Parathyroid adenoma (tissue), 2 donors: Measurements from ENCODE around the gene KCTD15.

Experiments
- H2AFZ ChIP-seq: fragments of 300-600 bp; sonication (generic); one replicate; pipeline ENCODE4 v1.7.0; 2017; ENCODE audit warnings: antibody characterized with exemption, mild to moderate bottlenecking
- H3K27ac ChIP-seq: fragments of 300-600 bp; sonication (generic); one replicate; pipeline ENCODE4 v1.7.0; 2017
- H3K27me3 ChIP-seq: fragments of 300-600 bp; sonication (generic); one replicate; pipeline ENCODE4 v1.7.0; 2017; ENCODE audit warnings: low read length; ENCODE audit not compliant: control insufficient read depth, insufficient read depth
- H3K36me3 ChIP-seq: fragments of 300-600 bp; sonication (generic); one replicate; pipeline ENCODE4 v1.7.0; 2017; ENCODE audit warnings: low read length; ENCODE audit not compliant: control insufficient read depth, insufficient read depth
- H3K4me1 ChIP-seq: fragments of 300-600 bp; sonication (generic); one replicate; pipeline ENCODE4 v1.7.0; 2017; ENCODE audit warnings: control low read depth
- H3K4me2 ChIP-seq: fragments of 300-600 bp; sonication (generic); one replicate; pipeline ENCODE4 v1.7.0; 2017; ENCODE audit warnings: low read length
- H3K4me3 ChIP-seq: fragments of 300-600 bp; sonication (generic); one replicate; pipeline ENCODE4 v1.7.0; 2017; ENCODE audit warnings: low read depth, low read length
- H3K79me2 ChIP-seq: fragments of 300-600 bp; sonication (generic); one replicate; pipeline ENCODE4 v1.7.0; 2017; ENCODE audit warnings: control low read depth
- H3K9ac ChIP-seq: fragments of 300-600 bp; sonication (generic); one replicate; pipeline ENCODE4 v1.7.0; 2017; ENCODE audit warnings: mild to moderate bottlenecking
- H3K9me3 ChIP-seq: fragments of 300-600 bp; sonication (generic); one replicate; pipeline ENCODE4 v1.7.0; 2017; ENCODE audit warnings: low read length; ENCODE audit not compliant: control insufficient read depth
- CTCF ChIP-seq: fragments of 300-600 bp; sonication (generic); IDR thresholded peaks from one replicate; pipeline ENCODE4 v1.7.0; 2017; ENCODE audit warnings: antibody characterized with exemption, mild to moderate bottlenecking
- donor health status: primary hyperparathyroidism.

KCTD15 gene, protein sequence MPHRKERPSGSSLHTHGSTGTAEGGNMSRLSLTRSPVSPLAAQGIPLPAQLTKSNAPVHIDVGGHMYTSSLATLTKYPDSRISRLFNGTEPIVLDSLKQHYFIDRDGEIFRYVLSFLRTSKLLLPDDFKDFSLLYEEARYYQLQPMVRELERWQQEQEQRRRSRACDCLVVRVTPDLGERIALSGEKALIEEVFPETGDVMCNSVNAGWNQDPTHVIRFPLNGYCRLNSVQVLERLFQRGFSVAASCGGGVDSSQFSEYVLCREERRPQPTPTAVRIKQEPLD

DNA sequence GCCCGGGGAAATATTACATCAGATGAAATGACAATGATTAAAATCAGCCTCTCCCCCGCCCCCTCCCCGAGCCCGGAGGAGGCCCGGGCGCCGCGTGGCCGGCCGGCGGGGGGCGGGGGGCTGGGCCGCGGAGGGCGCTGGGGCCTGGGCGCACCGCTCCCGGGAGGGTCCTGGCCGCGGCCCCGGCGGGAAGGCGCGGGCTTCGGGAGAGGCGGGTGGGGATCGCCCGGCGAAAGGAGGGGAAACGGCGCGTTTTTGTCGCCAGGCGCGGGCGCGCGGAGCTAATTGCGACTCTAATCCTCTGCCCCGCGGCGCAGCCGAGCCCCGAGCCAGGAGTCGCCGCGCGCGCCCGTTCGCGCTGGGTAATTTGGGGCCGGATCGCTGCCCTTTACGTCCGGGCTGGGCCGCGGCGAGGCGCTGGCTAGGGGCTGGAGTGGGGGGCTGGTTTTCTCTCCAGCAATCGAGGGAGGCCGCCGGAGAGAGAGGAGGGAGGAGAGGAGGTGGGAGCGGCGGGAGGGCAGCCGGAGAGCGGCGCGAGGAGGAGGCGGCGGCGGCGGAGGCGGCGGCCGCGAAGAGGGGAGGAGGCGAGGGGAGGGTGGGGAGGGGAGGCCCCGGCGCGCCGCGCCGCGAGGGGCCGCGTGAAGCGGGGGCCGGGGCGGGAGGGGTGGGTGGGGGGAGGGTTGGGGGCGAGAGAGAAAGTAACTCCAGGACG lies at the start of gene KCTD15:
KCTD15 (plus strand) TSS at position 707 of the 712 bp plus-strand sequence. CDS start 3,585 bp downstream, outside the sequence.
- Histone ChIP-seq H3K27ac (peak within 1 kb of the TSS; percentile 95), H3K79me2 (no peaks in the 10 kb centered on the region), H3K9me3 (no peaks in the 10 kb centered on the region), H3K4me2 (peak within 1 kb of the TSS; percentile 94), H2AFZ (peak within 1 kb of the TSS; percentile 88), H3K27me3 (no peaks in the 10 kb centered on the region), H3K4me3 (peak within 1 kb of the TSS; percentile 66), H3K9ac (peak within 1 kb of the TSS; percentile 82), H3K4me1 (peaks cover 21% of the 10 kb centered on the region), H3K36me3 (no peaks in the 10 kb centered on the region)
- no peak for TF ChIP-seq CTCF

GRCh38 chr19:33747273-33747672 lies 49.4 kb upstream of the KCTD15 start:
- H2AFZ ChIP-seq, result no peak overlapping the region
- no peak overlapping the region for H3K4me3 ChIP-seq
- no peaks in the 10 kb centered on the region for H3K79me2 ChIP-seq
- no peaks in the 10 kb centered on the region for H3K4me1 ChIP-seq
- H3K27ac ChIP-seq, result no peak overlapping the region
- no peak overlapping the region for H3K4me2 ChIP-seq
- no peak for TF ChIP-seq CTCF
- H3K27me3 ChIP-seq, result no peaks in the 10 kb centered on the region
- H3K36me3 ChIP-seq, result no peaks in the 10 kb centered on the region
- H3K9ac ChIP-seq, result no peak overlapping the region
- H3K9me3 ChIP-seq, result no peaks in the 10 kb centered on the region

GRCh38 chr19:33748231-33748630 lies 48.4 kb upstream of the KCTD15 start:
- H3K36me3 ChIP-seq, result no peaks in the 10 kb centered on the region
- TF ChIP-seq CTCF, result no peak
- no peaks in the 10 kb centered on the region for H3K79me2 ChIP-seq
- H3K9me3 ChIP-seq, result no peaks in the 10 kb centered on the region
- H3K4me3 ChIP-seq, result no peak overlapping the region
- H3K4me2 ChIP-seq, result no peak overlapping the region
- no peaks in the 10 kb centered on the region for H3K27me3 ChIP-seq
- no peaks in the 10 kb centered on the region for H3K4me1 ChIP-seq
- no peak overlapping the region for H3K9ac ChIP-seq
- no peak overlapping the region for H3K27ac ChIP-seq
- H2AFZ ChIP-seq, result no peak overlapping the region

- Histone ChIP-seq H3K27me3 (no peaks in the 10 kb centered on the region), H3K4me1 (no peaks in the 10 kb centered on the region), H3K4me3 (no peak overlapping the region), H3K9me3 (no peaks in the 10 kb centered on the region), H3K36me3 (no peaks in the 10 kb centered on the region), H3K4me2 (no peak overlapping the region), H3K9ac (no peak overlapping the region), H2AFZ (no peak overlapping the region), H3K27ac (no peak overlapping the region), H3K79me2 (no peaks in the 10 kb centered on the region)
- TF ChIP-seq CTCF, result no peak
Observed at GRCh38 chr19:33749016-33749415, 47.7 kb upstream of the KCTD15 start.
